ENCODE data around the gene UBFD1. TPM values are rescaled to one million over a fixed set of nuclear protein-coding genes. Genes with fewer than 3 reads are reported as not detected.

Gene UBFD1
- polyA plus RNA-seq, 2 of the 4 experiments (the other 2 are of a cell fraction), result 60.0 to 78.0 TPM

- H3K4me1 ChIP-seq, result peaks cover 14% of the 10 kb centered on the region
- no peak overlapping the region for H3K4me3 ChIP-seq
- H3K9me3 ChIP-seq, result no peaks in the 10 kb centered on the region
- ATAC-seq (no peak), DNase-seq (ENCODE audit: low read depth in 1 of 2, low spot score in 1 of 2) (no peak), FAIRE-seq (no peak)
- 95% methylated on average over 13 of the region's 13 CpGs for WGBS (ENCODE audit: missing lambda C conversion rate)
- H3K27ac ChIP-seq, result no peak overlapping the region
- H3K4me2 ChIP-seq, result no peak overlapping the region
- ChIA-PET POLR2A (no interaction called here), CTCF (interaction anchor here (1.6 kb wide), 1 partner anchor 8 kb away, joined by 3 read pairs; no protein-coding TSS in a partner anchor)
- TF ChIP-seq ATOH8 (CRISPR knock-in tag; IDR thresholded peaks at IDR 0.05; ENCODE audit: low read depth), result no peak
- no peak for TF ChIP-seq ZSCAN20 (CRISPR knock-in tag; IDR thresholded peaks at IDR 0.05)
- no peak for TF ChIP-seq BCL3 (IDR thresholded peaks at IDR 0.05)
- no peak for TF ChIP-seq ZNF302 (CRISPR knock-in tag; IDR thresholded peaks at IDR 0.05)
- TF ChIP-seq REST (IDR thresholded peaks at IDR 0.05), result no peak
Observed at GRCh38 chr16:23562505-23562904, 5.0 kb downstream of the UBFD1 start.

- Histone ChIP-seq H3K27ac (no peak overlapping the region), H3K4me3 (no peak overlapping the region), H3K9me3 (no peaks in the 10 kb centered on the region), H3K4me2 (no peak overlapping the region), H3K4me1 (peaks cover 14% of the 10 kb centered on the region)
- 93% methylated on average over 3 of the region's 6 CpGs for WGBS (ENCODE audit: missing lambda C conversion rate)
- POLR2A ChIA-PET, result no interaction called here
- CTCF ChIA-PET, result no interaction called here
- ATAC-seq (no peak), FAIRE-seq (no peak), DNase-seq (ENCODE audit: low read depth in 1 of 2, low spot score in 1 of 2) (no peak)
- no peak for TF ChIP-seq BHLHE40 (IDR thresholded peaks at IDR 0.05; ENCODE audit: low read depth, low read length)
Observed at GRCh38 chr16:23563186-23563585, 5.7 kb downstream of the UBFD1 start.

- no peak overlapping the region for H3K4me3 ChIP-seq
- WGBS (ENCODE audit: missing lambda C conversion rate), result 94% methylated on average over 9 of the region's 9 CpGs
- ChIA-PET POLR2A (no interaction called here), CTCF (interaction anchor here (1.0 to 2.2 kb wide), 2 partner anchors 7 to 114 kb away, joined by 3 to 6 read pairs; partner anchors contain the start of genes EARS2, PLK1 and UBFD1)
- no peak for ATAC-seq
- H3K9me3 ChIP-seq, result no peaks in the 10 kb centered on the region
- H3K4me1 ChIP-seq, result peaks cover 1% of the 10 kb centered on the region; the same call in 2 of the 3 replicates
- no peak overlapping the region for H3K4me2 ChIP-seq
- TF ChIP-seq HOXA7 (CRISPR knock-in tag; IDR thresholded peaks at IDR 0.05), result no peak
- no peak for TF ChIP-seq ZNF302 (CRISPR knock-in tag; IDR thresholded peaks at IDR 0.05)
- TF ChIP-seq MAZ (IDR thresholded peaks at IDR 0.05; ENCODE audit: borderline replicate concordance, low read depth, low read length), result no peak
- TF ChIP-seq HES2 (IDR thresholded peaks at IDR 0.05), result no peak
- TF ChIP-seq NR3C1 (IDR thresholded peaks at IDR 0.05), result no peak
- TF ChIP-seq BCL3 (IDR thresholded peaks at IDR 0.05), result no peak
- no peak for TF ChIP-seq CHD2 (IDR thresholded peaks at IDR 0.05; ENCODE audit: low read length, partially characterized antibody)
- TF ChIP-seq POLR2AphosphoS2 (conservative IDR thresholded peaks at IDR 0.05; ENCODE audit: low read length), result no peak
- TF ChIP-seq HOXB13 (CRISPR knock-in tag; IDR thresholded peaks at IDR 0.05; ENCODE audit: low read depth), result no peak
- no peak for TF ChIP-seq KDM1A (IDR thresholded peaks at IDR 0.05; ENCODE audit: low read depth)
- no peak for TF ChIP-seq GATA3 (IDR thresholded peaks at IDR 0.05; ENCODE audit: borderline replicate concordance)
- TF ChIP-seq HDAC2 (IDR thresholded peaks at IDR 0.05), result no peak
- TF ChIP-seq ZFP36 (IDR thresholded peaks at IDR 0.05; ENCODE audit: borderline replicate concordance, partially characterized antibody), result no peak
- no peak for TF ChIP-seq EHF (CRISPR knock-in tag; IDR thresholded peaks at IDR 0.05)
- no peak for TF ChIP-seq ATOH8 (CRISPR knock-in tag; IDR thresholded peaks at IDR 0.05; ENCODE audit: low read depth)
- TF ChIP-seq SREBF2 (IDR thresholded peaks at IDR 0.05), result no peak
- no peak overlapping the region for H3K27ac ChIP-seq
- DNase-seq (ENCODE audit: low read depth in 1 of 2, low spot score in 1 of 2), result no peak
- FAIRE-seq, result no peak
Observed at GRCh38 chr16:23564575-23565363, 7.2 kb downstream of the UBFD1 start.

Measured in A549 (cell line).